Thyroid gland (tissue), 4 donors: Measurements from ENCODE around the gene GYPA. TPM values are rescaled to one million over a fixed set of nuclear protein-coding genes. Genes with fewer than 3 reads are reported as not detected.
"Not testable (repeated sequence)": the region's sequence is repeated elsewhere in the genome, so short reads cannot be mapped to it uniquely, and the experiment has no call there.

Experiments
- DNase-seq, 2 donors: peaks; one replicate each; pipeline ENCODE4 v3.0.0-alpha.2; 2019
- H3K27ac ChIP-seq, 3 donors: fragments of 200-600 bp; sonication (generic); 1 replicate in 2 of 3; 2 replicates in 1 of 3; pipeline ENCODE4 v1.5.1; 2016 to 2019; ENCODE audit warnings: mild to moderate bottlenecking in 1 of 3, moderate library complexity in 1 of 3
- H3K27me3 ChIP-seq: fragments of 200-600 bp; sonication (generic); one replicate; pipeline ENCODE4 v1.5.1; 2019
- H3K36me3 ChIP-seq, 2 donors: fragments of 200-600 bp; sonication (generic); one replicate each; pipeline ENCODE4 v1.5.1; 2016 to 2019
- H3K4me1 ChIP-seq, 2 donors: fragments of 200-600 bp; sonication (generic); one replicate each; pipeline ENCODE4 v1.5.1; 2017 to 2019
- H3K4me3 ChIP-seq, 3 donors: fragments of 200-600 bp; sonication (generic); replicated peaks in 1 of 3; 1 replicate in 2 of 3; 2 replicates in 1 of 3; pipeline ENCODE4 v1.5.1; 2016; ENCODE audit warnings: mild to moderate bottlenecking in 1 of 3
- H3K9me3 ChIP-seq: fragments of 200-600 bp; sonication (generic); one replicate; pipeline ENCODE4 v1.5.1; 2017
- POLR2A ChIP-seq, 2 donors: fragments of 450-650 bp; IDR thresholded peaks; one replicate each; pipeline ENCODE4 v1.6.1; 2017; ENCODE audit warnings: antibody characterized with exemption in 2 of 2, mild to moderate bottlenecking in 2 of 2, moderate library complexity in 1 of 2
- WGBS, 2 donors: methylation state at CpG; one replicate each; pipeline ENCODE4 v1.1.5; 2017; 5-methylcytosine and 5-hydroxymethylcytosine counted together
- intact Hi-C: fragments of 100-400 bp; cut with DNase I; formaldehyde crosslinking; loops from one replicate; pipeline ENCODE4 v1.15.1; 2023
- total RNA-seq, 4 donors: library from RNA; depleted of rRNA; stranded (reverse); fragments of >200 nt; gene quantifications; one replicate each; pipeline ENCODE4 v1.2.3, GENCODE V29; 2016
- TF ChIP-seq, protein P1 (sequence below), 6 experiments: fragments of 200-600 bp in 3 of 6; fragments of 450-650 bp in 3 of 6; sonication (generic) in 3 of 6; IDR thresholded peaks; one replicate each; pipeline ENCODE4 v1.5.1; 2016 to 2019; ENCODE audit warnings: antibody characterized with exemption in 6 of 6, mild to moderate bottlenecking in 2 of 6, inconsistent platforms in 1 of 6, moderate library complexity in 1 of 6

Gene GYPA
- not detected for total RNA-seq

- H3K4me3 ChIP-seq, H3K9me3 ChIP-seq, H3K36me3 ChIP-seq, DNase-seq, H3K4me1 ChIP-seq, H3K27ac ChIP-seq, intact Hi-C loops, H3K27me3 ChIP-seq: not testable (repeated sequence)
- WGBS, 2 donors: 90 to 91% methylated on average over 4 of the region's 4 CpGs
Measured at GRCh38 chr4:144140594-144141295, at the start of gene GYPA. Gene GYPA, minus strand, starts transcription at chr4:144140718. Its CDS starts 83 bp downstream, at chr4:144140635.

GRCh38 chr4:144190009-144190408 is 49.5 kb upstream of the GYPA start:
- Histone ChIP-seq H3K36me3 (no peaks in the 10 kb centered on the region), H3K4me1 (no peaks in the 10 kb centered on the region), H3K27ac (no peak overlapping the region), H3K9me3 (no peaks in the 10 kb centered on the region), H3K4me3 (no peak overlapping the region), H3K27me3 (no peaks in the 10 kb centered on the region)
- no peak for DNase-seq
- WGBS, 2 donors: 25 to 27% methylated on average over 2 of the region's 2 CpGs
- intact Hi-C loops: no loop called here
- TF ChIP-seq, protein P1, sequence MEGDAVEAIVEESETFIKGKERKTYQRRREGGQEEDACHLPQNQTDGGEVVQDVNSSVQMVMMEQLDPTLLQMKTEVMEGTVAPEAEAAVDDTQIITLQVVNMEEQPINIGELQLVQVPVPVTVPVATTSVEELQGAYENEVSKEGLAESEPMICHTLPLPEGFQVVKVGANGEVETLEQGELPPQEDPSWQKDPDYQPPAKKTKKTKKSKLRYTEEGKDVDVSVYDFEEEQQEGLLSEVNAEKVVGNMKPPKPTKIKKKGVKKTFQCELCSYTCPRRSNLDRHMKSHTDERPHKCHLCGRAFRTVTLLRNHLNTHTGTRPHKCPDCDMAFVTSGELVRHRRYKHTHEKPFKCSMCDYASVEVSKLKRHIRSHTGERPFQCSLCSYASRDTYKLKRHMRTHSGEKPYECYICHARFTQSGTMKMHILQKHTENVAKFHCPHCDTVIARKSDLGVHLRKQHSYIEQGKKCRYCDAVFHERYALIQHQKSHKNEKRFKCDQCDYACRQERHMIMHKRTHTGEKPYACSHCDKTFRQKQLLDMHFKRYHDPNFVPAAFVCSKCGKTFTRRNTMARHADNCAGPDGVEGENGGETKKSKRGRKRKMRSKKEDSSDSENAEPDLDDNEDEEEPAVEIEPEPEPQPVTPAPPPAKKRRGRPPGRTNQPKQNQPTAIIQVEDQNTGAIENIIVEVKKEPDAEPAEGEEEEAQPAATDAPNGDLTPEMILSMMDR (IDR thresholded peaks at IDR 0.05): no peak
- no peak for TF ChIP-seq POLR2A (IDR thresholded peaks at IDR 0.05)

DNA sequence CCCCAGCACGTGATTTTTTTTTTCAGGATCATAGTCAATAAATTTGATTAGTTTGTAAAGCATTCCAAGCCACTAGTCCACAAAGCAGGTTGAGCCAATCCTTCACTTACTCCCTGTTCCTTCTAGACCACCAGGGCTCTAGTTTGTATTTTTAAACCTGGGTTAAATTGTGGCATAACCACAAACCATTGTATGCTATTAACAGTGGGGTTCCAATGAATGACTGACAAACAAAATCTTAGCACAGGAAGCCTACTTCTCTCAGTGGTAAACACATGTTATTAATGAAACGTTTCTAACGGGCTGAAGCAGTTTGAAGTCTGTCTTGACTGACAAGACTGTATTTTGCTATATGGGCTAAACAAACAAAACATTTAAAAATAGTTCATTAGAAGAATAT is 48.6 kb upstream of the GYPA start:
- no peaks in the 10 kb centered on the region for H3K27me3 ChIP-seq
- intact Hi-C loops: no loop called here
- H3K36me3 ChIP-seq: no peaks in the 10 kb centered on the region
- no peak overlapping the region for H3K4me3 ChIP-seq
- 44 to 56% methylated on average over 3 of the region's 3 CpGs for WGBS, 2 donors
- H3K4me1 ChIP-seq: no peaks in the 10 kb centered on the region
- no peak overlapping the region for H3K27ac ChIP-seq
- DNase-seq: no peak
- TF ChIP-seq, protein P1 (IDR thresholded peaks at IDR 0.05): no peak
- no peak for TF ChIP-seq POLR2A (IDR thresholded peaks at IDR 0.05)
- no peaks in the 10 kb centered on the region for H3K9me3 ChIP-seq

DNA sequence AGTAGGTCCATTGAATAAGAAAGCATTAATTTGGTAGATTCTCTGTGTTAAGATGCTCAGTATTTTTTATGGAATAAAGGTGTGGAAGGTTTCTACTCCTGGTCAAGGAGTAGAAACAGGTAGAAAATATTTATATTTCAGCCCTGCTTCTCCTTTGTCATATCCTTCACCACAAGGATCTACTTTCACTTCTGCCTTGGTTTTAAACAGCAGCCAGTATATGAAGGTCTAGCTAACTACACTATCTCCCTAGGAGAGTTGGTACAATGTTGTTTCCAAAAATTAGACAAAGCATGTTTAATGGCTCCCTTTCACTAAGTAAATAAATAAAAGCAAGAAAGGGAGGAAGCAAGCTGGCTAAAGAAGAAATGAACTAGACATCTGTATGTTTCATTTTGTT is 44.6 kb upstream of the GYPA start:
- intact Hi-C loops: no loop called here
- H3K27ac ChIP-seq: no peak overlapping the region
- TF ChIP-seq, protein P1 (IDR thresholded peaks at IDR 0.05): no peak
- no peak for TF ChIP-seq POLR2A (IDR thresholded peaks at IDR 0.05)
- no peaks in the 10 kb centered on the region for H3K4me1 ChIP-seq
- H3K4me3 ChIP-seq: no peak overlapping the region
- H3K9me3 ChIP-seq: no peaks in the 10 kb centered on the region
- H3K27me3 ChIP-seq: no peaks in the 10 kb centered on the region
- no peaks in the 10 kb centered on the region for H3K36me3 ChIP-seq
- DNase-seq: no peak

DNA sequence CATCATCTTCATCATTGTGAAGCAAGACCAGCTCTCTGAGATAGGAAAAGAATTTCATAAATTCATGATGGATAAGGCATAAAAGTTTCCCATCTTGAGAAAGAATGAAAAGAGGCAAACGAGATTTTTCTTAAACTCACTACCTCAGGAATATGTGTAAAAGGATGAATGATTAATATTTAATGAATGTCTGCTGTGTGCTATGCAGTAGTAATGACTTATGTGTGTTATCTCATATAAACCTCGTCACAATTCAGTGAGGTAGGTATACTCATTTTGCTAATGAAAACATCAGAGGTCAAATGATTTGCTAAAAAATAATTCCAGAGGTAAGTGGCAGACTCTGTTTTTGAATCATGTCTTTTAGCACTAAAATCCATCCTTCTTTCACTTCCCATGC is 42.6 kb upstream of the GYPA start:
- 76 to 85% methylated on average over 2 of the region's 2 CpGs for WGBS, 2 donors
- Histone ChIP-seq H3K4me3 (no peak overlapping the region), H3K9me3 (no peaks in the 10 kb centered on the region), H3K4me1 (no peaks in the 10 kb centered on the region), H3K27ac (no peak overlapping the region), H3K36me3 (no peaks in the 10 kb centered on the region), H3K27me3 (no peaks in the 10 kb centered on the region)
- no peak for DNase-seq
- intact Hi-C loops: no loop called here
- TF ChIP-seq, protein P1 (IDR thresholded peaks at IDR 0.05): no peak
- TF ChIP-seq POLR2A (IDR thresholded peaks at IDR 0.05): no peak
